HG03066 (cell line): ENCODE results near the gene STARD5.
"Not testable (repeated sequence)": the region's sequence is repeated elsewhere in the genome, so short reads cannot be mapped to it uniquely, and the experiment has no call there.

ENCODE experiments used
- ATAC-seq: cut with Tn5 transposase; IDR thresholded peaks from one replicate; pipeline ENCODE4 v1.9.1; 2021; ENCODE audit warnings: low read depth; ENCODE audit not compliant: unreplicated experiment

Gene STARD5

DNA sequence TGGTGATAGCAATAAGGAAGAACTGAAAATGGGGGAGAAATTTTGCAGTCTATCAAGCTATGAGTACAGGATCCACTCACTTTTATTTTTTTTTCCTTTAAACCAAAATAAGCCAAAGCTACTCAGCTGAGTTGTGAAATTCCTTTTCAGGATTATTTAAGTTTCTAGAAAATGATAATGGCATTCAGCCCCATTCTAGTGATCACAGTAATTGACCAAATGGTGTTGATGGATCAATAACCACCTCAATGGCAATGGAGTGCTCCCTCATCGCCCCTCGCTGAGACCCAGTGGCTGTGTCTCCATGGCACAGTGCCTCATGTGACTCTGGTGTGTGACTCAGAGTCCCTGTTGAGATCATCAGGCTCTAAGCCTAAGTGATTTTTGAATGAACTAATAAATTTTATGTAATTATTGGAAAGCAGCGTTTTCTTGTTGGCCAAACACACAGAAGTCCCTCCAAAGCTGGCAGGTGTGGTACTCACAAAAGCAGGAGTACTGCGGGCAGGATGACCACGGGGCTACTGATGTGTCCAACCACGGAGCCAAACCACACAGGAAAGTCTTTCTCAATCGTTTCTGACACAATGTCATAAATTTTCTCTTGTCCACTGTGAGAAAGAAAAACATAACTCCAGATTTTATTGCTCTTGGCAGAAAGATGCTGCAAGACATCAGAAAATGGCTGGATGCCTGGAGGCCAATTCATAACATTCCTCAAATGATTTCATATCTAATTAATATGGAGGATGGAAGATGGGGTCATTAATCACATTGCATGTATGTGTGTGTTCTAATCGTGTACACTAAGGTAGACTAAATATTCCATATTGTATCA is 14.4 kb upstream of the STARD5 start:
- no peak for ATAC-seq

DNA sequence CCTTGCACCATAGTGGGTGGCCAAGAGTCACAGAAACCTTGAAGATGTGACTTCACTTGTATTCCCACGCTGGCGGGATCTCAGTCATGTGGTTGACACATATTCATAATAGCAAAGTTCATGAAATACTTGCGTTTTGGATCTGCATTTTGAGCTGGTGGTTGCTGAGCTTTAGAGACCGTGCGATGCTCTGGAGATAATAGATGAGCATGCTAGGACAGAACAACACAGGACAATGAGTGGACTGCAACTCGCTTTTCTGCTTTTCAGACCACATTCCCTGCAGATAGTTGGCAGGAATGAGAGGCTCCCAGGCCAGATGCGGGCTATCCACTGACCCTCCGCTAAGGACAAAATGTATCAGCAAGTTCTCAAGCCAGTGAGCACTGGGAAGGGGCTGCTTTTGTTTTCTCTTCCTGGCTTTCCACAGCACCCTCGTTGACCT is 13.8 kb upstream of the STARD5 start:
- ATAC-seq = no peak

DNA sequence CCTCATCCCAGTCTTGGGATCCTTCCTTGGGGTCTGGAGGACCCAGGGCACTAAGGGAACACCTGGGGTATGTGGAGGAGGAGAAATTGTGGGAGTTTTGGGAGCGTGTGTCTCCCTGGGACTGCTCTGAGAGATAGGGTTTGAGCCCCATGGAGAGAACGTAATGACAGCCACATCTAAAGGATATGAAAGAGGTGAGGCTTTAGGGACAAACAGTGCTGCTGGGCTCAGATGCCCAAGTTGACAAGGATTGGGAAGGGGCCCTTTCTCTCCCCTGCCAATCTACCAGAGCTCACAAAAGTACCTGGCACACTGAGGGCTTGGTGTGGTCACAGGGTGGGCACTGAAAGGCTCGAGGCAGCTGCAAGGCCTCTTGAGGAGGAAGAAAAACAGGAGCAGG is 13.3 kb upstream of the STARD5 start:
- ATAC-seq = no peak

DNA sequence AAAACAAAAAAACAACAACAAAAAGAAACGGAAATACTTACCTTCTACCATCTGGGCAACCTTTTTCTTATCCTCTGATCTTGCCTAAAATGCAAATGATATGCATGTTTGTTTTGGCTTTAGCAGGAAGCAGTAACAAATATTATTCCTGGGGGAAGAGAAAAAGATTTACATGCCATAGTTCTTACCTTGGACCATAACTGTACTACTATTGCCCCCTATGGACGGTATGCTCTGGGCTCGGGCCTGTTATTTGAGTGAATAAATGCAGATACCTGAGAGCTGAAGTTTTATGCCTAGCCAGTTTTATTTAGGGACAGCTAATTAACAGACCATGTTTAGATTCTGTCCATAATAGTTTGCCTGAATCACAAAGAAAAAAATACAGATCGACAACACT is 12.6 kb upstream of the STARD5 start:
- peak; percentile 58 for ATAC-seq

DNA sequence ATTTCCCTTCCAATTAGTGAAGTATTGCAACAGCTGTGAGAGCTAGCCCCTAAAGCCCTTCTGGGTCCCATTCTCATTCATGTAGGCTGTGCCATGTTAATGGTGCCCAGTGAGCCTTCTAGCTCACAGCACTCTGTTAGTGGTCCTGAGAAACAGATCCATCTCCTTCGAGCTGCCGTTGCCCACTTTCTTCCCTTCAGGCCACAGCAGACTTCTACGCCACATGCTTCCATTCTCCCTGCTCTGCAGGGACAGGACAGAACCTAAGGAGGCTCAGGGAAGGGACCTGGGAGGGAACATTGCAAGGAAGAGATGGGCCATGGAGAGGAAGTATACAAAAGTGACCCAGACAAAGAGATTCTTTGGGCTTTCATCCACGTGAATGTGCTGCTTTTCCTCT is 11.7 kb upstream of the STARD5 start:
- no peak for ATAC-seq

DNA sequence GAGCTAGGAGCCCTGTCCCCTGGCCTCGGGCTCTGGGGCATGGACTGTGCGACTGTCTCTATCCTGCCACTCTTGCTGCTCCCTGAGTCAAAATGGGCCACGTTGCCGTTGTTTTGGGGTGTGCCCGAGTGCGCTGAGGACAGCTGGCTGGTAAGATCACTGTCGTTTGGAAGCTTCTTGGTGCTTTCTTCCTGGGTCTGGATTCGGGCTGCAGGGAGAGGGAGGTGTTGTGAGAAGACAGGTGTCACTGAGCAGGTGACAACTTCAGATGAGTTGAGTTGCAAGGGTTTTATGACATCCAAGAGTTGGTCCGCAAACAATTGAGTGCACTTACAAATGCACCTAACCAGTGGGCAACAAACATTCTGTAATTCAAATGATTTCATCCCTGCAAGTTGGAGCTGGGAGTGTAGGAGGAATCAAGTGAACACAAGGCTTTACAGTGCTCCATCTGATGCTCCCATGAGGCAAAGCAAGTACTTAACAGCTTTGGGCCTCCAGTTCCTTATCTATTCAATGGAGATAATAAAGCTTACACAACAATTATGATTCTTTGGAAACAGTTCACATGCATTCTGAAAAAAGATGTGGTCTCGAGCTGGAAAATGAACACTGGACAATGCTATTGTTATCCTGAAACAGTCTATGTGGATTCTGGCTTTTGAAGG is 11.0 kb upstream of the STARD5 start:
- ATAC-seq = no peak

DNA sequence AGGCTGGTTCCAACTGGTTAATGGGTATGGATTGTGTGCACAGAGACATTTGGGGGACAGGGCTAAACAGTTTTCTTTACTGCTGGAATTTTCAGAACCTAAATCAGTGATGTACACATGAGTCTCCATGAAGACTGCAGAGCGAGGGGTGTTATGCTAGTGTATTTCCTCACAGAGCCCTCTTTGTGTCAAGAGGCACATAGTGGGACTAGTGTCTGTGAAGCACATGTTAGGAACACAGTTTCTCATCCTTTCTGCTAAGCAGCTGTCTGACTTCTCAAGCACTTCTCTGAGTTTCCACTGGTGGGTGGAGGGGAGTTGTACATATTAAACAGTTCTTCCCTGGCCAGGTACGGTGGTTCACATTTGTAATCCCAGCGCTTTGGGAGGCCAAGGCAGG is 9.4 kb upstream of the STARD5 start:
- ATAC-seq = no peak

DNA sequence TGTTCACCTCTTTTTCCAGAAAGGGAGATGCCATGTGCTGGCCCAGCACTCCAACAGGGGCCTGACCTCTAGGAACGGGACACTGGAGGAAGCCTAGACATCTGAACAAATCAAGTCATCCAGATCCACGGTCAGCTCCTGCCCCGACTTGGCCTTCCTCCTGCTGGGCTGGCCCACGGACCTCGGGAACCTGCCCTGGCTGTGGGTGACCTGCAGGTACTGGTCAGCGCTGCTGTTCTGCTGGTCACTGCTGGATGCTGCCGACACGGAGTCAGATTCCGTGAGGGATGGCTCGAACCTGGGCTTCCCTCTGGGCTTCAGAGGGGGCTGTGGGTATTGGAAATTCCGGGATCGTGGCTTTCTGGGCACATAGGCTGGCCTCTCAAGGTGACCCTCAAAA is 8.4 kb upstream of the STARD5 start:
- no peak for ATAC-seq

DNA sequence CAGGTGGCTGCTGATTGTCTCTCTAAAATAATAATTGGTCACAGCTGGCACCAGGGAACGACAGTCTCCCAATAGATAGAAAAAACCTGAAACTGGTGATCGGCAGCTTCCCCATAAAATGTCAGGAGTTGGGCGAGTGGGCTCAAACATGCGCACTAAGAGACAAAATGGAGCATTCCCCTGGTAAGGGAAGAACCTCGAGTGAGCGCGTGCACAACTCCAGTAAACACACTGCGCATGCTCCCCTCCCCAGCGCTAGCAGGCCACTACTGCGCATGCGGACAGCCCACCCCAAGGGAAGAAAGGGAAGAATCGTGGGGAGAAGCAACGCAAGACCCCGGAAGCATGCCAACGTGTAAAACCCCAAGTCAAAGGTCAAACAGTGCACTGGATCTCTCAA is 7.7 kb upstream of the STARD5 start:
- no peak for ATAC-seq

DNA sequence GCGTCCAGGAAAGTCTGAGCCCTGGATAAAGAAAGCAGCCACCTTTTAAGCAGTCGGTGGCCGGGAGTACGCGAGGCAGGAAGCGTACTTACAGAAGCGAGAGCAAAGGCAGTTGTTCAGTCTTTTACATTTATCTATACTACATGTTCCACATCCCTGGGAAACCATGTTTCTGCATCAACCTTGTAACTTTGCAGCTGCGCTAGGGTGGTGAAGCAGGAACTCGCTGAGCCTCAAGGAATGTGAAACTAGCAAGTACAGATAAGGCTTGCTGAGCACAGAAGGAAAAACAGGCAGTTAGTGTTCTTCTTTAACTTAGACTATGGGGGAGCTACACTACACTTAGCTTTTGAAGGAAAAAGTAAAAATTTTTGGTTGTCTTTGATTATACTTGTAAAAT is 7.2 kb upstream of the STARD5 start:
- not testable (repeated sequence) for ATAC-seq

DNA sequence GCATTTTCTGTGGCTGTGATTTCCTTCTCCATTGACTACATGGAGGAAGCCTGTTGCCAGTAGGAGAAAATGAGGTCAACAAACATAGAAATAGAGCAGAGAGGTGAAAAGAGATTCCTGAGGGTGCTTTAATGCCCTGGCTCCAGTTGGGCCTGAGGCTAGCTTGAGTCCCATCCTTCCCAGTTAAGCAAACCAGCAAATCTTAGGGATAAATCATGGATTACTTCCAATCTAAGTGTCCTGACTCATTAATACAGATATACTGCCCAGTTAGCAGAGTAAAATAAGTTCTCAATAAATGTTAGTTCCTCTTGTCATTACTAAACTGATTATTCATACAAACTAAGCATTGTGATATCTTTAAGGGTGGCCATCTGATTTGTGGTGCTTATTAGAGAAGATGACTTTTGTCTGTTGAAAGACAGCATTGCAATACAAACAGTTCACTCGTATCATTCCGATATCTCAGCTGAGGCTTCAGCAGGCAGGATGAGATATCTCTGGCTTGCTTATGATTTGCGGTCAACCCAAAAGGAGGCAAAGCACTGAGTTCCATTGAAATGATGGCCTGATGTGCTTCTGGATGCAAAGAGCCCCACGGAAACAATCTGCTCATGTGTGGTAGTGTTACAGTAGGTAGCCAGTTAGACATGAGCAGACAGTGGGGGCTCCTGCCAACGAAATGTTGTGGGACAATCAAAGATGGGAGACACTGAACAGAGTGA is 6.6 kb upstream of the STARD5 start:
- ATAC-seq = no peak

DNA sequence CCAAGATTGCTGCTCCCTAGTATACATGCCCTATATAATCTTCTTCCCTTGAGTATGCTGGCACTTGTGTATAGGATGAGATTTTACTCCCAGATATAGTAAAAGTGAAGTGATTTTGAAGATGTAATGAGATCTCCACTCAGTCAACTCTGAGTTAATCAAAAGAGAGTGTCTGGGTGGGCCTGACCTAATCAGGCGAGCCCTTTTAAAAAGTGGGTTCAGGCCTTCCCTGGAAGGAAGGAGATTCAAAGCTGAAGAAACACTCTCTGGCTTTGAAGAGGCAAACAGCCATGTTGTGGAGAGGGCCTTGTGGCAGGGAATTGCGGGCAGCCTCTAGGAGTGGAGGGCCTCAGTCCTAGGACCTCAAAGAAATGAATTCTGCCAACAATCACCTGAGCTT is 5.5 kb upstream of the STARD5 start:
- no peak for ATAC-seq

DNA sequence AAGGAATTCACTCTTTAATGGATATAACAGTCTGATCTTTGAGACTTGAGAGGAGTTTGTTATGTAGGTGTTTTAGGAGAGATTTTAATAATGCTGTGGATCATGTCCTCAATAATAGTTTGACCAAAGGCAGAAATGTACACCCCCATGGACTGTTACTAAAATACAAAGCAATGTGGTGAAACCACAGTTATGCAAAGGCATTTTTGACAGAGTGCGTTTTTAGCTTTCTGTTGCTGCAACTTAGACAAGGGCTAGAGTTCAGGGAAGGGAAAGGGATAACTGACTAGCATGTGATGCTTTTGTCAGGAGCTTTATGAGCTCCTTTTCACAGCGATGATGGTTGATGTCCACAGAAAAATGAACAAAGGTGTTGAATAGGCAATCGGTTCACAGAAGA is 3.6 kb upstream of the STARD5 start:
- no peak for ATAC-seq

DNA sequence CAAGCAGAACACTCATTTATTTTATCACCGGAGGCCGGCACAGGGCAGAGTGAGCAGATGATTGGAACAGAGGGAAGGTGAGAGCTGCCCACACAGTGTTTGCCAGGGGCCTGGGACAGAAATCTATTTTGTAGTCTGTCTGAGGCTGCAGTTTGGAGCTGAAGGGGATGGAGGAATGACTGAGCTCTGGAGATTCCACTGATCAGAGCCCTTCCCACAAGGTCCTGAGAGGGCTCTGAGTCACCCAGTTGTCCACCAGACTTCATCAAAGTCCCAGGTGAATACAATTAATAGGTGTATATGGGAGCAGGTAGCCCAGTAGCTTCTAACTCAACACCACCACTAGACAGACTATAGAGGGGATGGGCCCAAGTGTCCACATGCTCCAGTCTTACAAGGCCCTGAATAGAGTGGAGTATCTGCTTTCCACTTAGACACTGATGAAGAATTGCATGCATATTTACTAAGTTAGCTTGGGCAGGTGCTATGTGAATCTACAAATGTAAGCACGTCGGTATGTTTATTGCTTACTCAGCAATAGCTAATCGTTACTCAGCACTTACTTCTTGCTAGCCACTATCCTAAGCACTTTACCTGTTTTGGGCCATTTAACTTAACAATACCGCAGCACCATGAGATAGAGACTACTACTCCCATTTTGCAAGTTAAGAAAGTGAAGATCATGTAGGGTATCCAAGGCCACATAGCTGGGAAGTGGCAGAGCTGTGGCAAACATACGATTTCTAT is 2.7 kb upstream of the STARD5 start:
- ATAC-seq = no peak

DNA sequence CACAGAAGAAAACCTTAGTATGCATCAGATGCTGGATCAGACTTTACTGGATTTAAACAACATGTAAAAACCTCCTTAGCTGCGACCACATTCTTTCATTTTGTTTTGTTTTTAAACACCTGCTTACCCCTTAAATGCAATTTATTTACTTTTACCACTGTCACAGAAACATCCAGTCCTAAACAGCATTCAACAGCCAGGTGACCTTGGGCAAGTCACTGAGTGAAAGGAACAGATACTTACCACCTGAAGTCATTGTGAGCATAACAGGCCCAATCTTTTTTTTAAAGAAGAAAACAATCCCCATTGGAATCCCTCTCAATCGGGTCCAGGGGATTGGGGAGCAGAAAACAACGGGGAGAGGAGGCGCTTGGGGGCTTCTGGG is 390 bp downstream of the STARD5 start:
- no peak for ATAC-seq

DNA sequence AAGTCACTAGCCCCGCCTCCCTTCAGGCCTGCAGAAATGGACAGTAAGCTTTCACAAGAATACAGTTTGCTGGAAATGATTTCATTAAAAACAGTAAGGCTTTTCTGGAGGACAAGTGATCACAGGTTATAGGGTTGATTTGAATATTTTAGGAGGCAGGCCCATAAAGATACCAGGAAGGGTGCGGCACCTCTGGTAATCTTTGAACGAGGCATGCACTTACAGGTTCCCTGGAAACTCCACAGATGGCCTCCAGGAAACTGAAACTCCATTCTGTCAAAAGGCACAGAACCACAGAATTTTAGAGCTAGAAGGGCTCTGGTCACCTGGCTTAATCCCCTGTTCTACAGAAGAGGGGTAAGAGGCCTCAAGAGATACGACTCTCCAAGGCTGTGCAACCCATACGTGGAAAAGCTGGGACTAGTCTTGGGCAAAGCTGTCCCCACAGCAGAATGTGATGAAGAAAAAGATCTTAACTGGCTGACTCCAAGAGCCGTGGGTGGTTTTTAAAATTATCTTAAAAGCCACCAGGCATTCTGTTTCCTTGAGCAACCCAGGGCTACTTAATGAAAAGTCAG is 1.2 kb downstream of the STARD5 start:
- no peak for ATAC-seq

DNA sequence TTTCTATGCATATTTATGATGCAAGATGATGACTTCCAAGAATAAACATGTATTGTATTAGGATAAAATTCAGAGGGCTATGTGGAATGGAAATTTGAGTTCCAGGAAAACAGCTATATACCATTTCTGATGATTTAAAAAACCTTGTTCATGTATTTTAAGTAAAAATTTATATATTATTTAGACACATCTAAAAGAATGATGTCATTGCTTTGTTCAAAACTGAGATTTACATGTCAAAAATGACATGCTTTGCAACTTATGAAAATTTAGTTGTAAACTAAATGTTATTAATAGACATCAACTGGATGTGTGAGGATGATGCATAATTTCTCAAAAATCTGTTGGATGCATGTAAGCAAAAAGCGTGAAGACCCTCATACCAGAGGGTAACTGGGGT is 2.3 kb downstream of the STARD5 start:
- ATAC-seq = no peak

DNA sequence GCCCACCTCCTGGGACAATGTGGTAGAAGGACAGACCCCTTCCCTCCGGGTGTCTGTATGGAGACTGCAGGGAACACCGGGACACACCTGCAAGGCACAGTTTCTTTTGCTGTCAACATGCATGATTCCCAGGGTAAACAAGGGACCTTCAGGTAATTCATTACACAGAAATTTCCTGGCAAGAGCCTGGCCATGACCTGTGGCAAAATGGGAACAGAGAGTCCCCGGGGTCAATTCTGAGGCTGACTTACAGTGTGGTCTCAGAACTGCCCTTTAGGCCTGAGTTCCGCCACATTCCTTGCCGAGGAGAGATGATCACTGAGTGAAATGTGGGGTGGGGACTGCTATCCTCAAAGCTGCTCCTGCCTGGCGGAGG is 6.3 kb downstream of the STARD5 start:
- no peak for ATAC-seq

DNA sequence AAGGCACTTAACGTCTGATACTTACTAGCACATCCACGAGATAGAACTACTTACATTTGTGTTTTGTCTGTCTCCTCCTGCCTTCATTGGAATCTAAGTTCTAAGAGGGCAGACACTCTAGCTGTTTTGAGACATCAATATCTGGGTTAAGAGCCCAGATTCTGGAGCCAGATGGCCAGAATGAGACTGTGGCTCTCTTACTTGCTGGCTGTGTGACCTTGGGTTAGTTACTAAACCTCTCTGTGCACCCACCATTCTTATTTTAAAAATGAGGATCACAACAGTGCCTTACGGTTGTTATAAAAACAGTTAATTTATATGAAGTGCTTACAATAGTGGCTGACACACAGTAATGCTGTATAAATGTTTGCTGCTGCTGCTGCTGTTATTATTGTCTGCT is 7.7 kb downstream of the STARD5 start:
- ATAC-seq = no peak

DNA sequence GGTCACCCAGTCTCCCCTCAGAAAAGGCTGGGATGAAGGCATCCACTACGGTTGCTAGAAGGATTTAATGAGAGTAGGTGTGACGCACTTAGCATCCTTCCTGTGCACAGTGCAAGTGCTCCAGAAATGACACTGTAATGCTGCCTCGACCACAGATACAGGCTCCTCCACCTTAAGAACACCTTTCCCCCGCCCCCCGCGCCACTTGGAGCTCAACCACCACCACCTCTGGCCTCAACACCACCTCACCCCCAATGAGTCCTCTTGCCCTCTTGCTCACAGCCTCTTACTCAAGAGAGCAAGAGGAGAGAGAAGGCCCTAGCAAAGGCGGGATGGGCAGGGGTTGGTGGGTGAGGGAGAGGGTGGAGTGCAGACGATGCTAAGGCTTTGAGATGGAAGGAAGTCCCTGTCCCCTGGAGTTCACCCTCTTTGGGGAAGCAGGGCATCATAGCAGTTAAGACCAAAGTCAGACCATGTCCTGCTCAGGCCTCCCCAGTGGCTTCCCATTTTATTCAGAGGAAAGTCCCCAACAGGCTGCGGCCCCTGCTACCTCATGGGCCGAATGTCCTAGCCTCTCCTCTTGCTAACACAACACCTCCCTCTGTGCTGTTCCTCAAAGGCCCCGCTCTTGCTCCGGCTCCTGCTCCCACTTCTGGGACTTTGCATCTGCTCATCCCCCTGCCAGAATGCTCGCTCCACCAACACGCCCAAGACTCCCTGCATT is 8.3 kb downstream of the STARD5 start:
- no peak for ATAC-seq
